HEK293T (cell line): ENCODE data around the gene MGAT2.

ENCODE experiments used
- ARNT ChIP-seq: fragments of 450-650 bp; IDR thresholded peaks from 2 replicates; pipeline ENCODE4 v1.6.1; 2017; ENCODE audit warnings: mild to moderate bottlenecking
- BHLHE40 ChIP-seq: fragments of 450-650 bp; IDR thresholded peaks from 2 replicates; pipeline ENCODE4 v1.6.1; 2016; ENCODE audit warnings: mild to moderate bottlenecking, moderate library complexity, borderline replicate concordance
- ELF4 ChIP-seq: fragments of 450-650 bp; IDR thresholded peaks from 2 replicates; pipeline ENCODE4 v1.6.1; 2017; ENCODE audit warnings: antibody characterized with exemption
- FOXK2 ChIP-seq: fragments of 450-650 bp; IDR thresholded peaks from 2 replicates; pipeline ENCODE4 v1.6.1; 2016; ENCODE audit warnings: mild to moderate bottlenecking
- FOXM1 ChIP-seq: fragments of 450-650 bp; IDR thresholded peaks from 2 replicates; pipeline ENCODE4 v1.6.1; 2017; ENCODE audit warnings: mild to moderate bottlenecking, borderline replicate concordance
- HDGF ChIP-seq: fragments of 450-650 bp; IDR thresholded peaks from 2 replicates; pipeline ENCODE4 v1.6.1; 2017; ENCODE audit warnings: antibody characterized with exemption, borderline replicate concordance
- L3MBTL2 ChIP-seq: fragments of 450-650 bp; conservative IDR thresholded peaks from 2 replicates; pipeline ENCODE4 v1.6.1; 2016; ENCODE audit warnings: mild to moderate bottlenecking
- LEF1 ChIP-seq: fragments of 450-650 bp; IDR thresholded peaks from 2 replicates; pipeline ENCODE4 v1.6.1; 2017; ENCODE audit warnings: mild to moderate bottlenecking, borderline replicate concordance
- PKNOX1 ChIP-seq: fragments of 450-650 bp; IDR thresholded peaks from 2 replicates; pipeline ENCODE4 v1.6.1; 2016
- SP1 ChIP-seq: fragments of 450-650 bp; IDR thresholded peaks from 2 replicates; pipeline ENCODE4 v1.6.1; 2017
- SUZ12 ChIP-seq: fragments of 450-650 bp; IDR thresholded peaks from 2 replicates; pipeline ENCODE4 v1.6.1; 2016; ENCODE audit warnings: mild to moderate bottlenecking
- TARDBP ChIP-seq: fragments of 450-650 bp; IDR thresholded peaks from 2 replicates; pipeline ENCODE4 v1.6.1; 2016
- ZNF384 ChIP-seq: fragments of 450-650 bp; IDR thresholded peaks from 2 replicates; pipeline ENCODE4 v1.6.1; 2016

DNA sequence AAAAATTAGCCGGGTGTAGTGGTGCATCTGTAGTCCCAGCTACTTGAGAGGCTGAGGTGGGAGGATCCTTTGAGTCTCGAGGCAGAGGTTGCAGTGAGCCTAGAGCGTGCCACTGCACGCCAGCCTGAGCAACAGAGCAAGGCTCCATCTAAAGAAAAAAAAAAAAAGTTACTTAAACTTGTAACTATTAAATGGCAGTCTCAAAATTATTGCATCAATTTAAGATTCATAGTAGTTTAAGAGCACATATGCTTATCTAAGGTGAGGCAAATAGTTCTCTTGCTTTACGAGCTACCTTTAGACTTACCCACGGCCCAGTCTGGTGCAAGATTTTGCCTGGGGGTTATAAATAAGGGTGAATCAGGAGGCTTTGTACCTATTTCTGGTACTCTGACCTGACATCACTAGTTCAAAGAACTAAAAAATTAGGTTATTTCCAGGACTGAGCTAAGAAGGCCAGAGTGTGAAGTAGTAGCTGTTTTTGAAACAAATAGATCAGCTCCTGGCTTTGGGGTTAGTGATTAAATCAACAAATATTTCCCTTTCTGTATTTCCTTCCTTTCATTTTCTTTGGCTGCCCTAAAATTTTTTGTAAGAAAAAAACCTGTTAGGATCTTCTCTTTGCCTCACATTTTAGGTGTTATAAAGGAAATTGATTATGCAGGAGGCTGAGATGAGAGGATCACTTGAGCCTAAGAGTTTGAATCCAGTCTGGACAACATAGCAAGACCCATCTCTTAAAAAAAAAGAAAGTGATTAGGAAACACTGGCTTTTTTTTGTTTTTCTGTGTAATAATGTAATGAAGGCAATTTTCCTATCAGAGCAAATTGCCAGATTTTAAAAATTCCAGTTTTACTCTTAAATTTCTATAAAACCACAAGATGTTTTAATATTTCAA lies 3.6 kb downstream of the MGAT2 start:
- no peak for TF ChIP-seq PKNOX1
- TF ChIP-seq SUZ12 = no peak
- peak; percentile 76 for TF ChIP-seq ZNF384
- TF ChIP-seq BHLHE40 = no peak
- TF ChIP-seq ELF4 = no peak
- no peak for TF ChIP-seq FOXM1
- no peak for TF ChIP-seq FOXK2
- TF ChIP-seq HDGF = no peak
- TF ChIP-seq ARNT = no peak
- no peak for TF ChIP-seq SP1
- no peak for TF ChIP-seq LEF1
- TF ChIP-seq TARDBP = no peak
- no peak for TF ChIP-seq L3MBTL2
